H1 (cell line): Measurements from ENCODE around the gene EIF4E. TPM values are rescaled to one million over a fixed set of nuclear protein-coding genes. Genes with fewer than 3 reads are reported as not detected.

Experiments
- CTCF ChIA-PET: fragments of 300-600 bp; sonication (Branson Sonifier 250); formaldehyde crosslinking; loops from one replicate; lab custom pipeline; 2021; ENCODE audit not compliant: partially characterized antibody; lab: Charles Lee
- POLR2A ChIA-PET: fragments of 300-600 bp; sonication (Branson Sonifier 250); formaldehyde crosslinking; loops from one replicate; lab custom pipeline; 2021; ENCODE audit warnings: inconsistent platforms; ENCODE audit not compliant: partially characterized antibody; lab: Charles Lee
- DNase-seq, 2 experiments: peaks; one replicate each; pipeline versions ENCODE4 v3.0.0 to v3.0.0-alpha.2; 2010 to 2022; ENCODE audit warnings: low spot score in 2 of 2, low read depth in 1 of 2, mixed read lengths in 1 of 2
- FAIRE-seq: peaks from 2 replicates; lab custom pipeline; 2011; peaks lifted over from hg19 to GRCh38; lab: Jason Lieb, UNC
- H2AFZ ChIP-seq: 2 replicates; pipeline ENCODE4 v1.8.1; 2012; ENCODE audit warnings: low read length, inconsistent platforms
- H2AK5ac ChIP-seq: 2 replicates; pipeline ENCODE4 v1.6.1; 2013; ENCODE audit warnings: low read depth, low read length
- H2BK120ac ChIP-seq: replicated peaks from 2 replicates; pipeline ENCODE3; 2013; ENCODE audit warnings: low read depth, low read length, inconsistent platforms
- H2BK12ac ChIP-seq: 2 replicates; pipeline ENCODE4 v1.6.1; 2013; ENCODE audit warnings: low read depth, low read length
- H2BK15ac ChIP-seq: 2 replicates; pipeline ENCODE4 v1.6.1; 2013; ENCODE audit warnings: low read length
- H2BK20ac ChIP-seq: 2 replicates; pipeline ENCODE4 v1.6.1; 2013; ENCODE audit warnings: low read length
- H2BK5ac ChIP-seq: 2 replicates; pipeline ENCODE4 v1.6.1; 2013; ENCODE audit warnings: low read depth, low read length
- H3K14ac ChIP-seq: 2 replicates; pipeline ENCODE4 v1.6.1; 2013; ENCODE audit warnings: inconsistent platforms; ENCODE audit not compliant: insufficient read length
- H3K18ac ChIP-seq: 2 replicates; pipeline ENCODE4 v1.6.1; 2013; ENCODE audit warnings: low read length; ENCODE audit errors: extremely low read depth
- H3K23ac ChIP-seq: 2 replicates; pipeline ENCODE4 v1.6.1; 2013; ENCODE audit warnings: inconsistent platforms; ENCODE audit not compliant: insufficient read length
- H3K23me2 ChIP-seq: 2 replicates; pipeline ENCODE4 v1.6.1; 2013; ENCODE audit warnings: low read depth, low read length
- H3K27ac ChIP-seq: 2 replicates; pipeline ENCODE4 v1.6.1; 2011; ENCODE audit warnings: low read depth, low read length, inconsistent platforms
- H3K27me3 ChIP-seq, 4 experiments: replicated peaks in 1 of 4; 1 replicate in 1 of 4; 2 replicates in 3 of 4; pipeline versions ENCODE4 v1.6.1 to v1.8.1; 2011 to 2013; ENCODE audit warnings: low read length in 3 of 4, mild to moderate bottlenecking in 3 of 4, inconsistent platforms in 2 of 4, mixed read lengths in 2 of 4, moderate library complexity in 1 of 4; ENCODE audit not compliant: control insufficient read depth in 3 of 4, insufficient read depth in 3 of 4; ENCODE audit errors: extremely low read depth in 1 of 4
- H3K36me3 ChIP-seq, 4 experiments: 2 replicates each; pipeline versions ENCODE4 v1.6.1 to v1.8.1; 2011 to 2013; ENCODE audit warnings: mild to moderate bottlenecking in 4 of 4, low read length in 3 of 4, moderate library complexity in 2 of 4, control low read depth in 1 of 4, inconsistent platforms in 1 of 4; ENCODE audit not compliant: insufficient read depth in 4 of 4, control insufficient read depth in 2 of 4
- H3K4ac ChIP-seq: replicated peaks from 2 replicates; pipeline ENCODE3; 2013; ENCODE audit warnings: low read length, low read depth, mixed read lengths, inconsistent platforms; ENCODE audit not compliant: insufficient read length
- H3K4me1 ChIP-seq, 4 experiments: replicated peaks in 1 of 4; 1 replicate in 1 of 4; 2 replicates in 3 of 4; pipeline versions ENCODE4 v1.6.1 to v1.8.1; 2011 to 2013; ENCODE audit warnings: low read length in 3 of 4, inconsistent platforms in 2 of 4, mixed read lengths in 1 of 4; ENCODE audit not compliant: insufficient read depth in 4 of 4, control insufficient read depth in 3 of 4
- H3K4me2 ChIP-seq, 2 experiments: 2 replicates each; pipeline versions ENCODE4 v1.6.1 to v1.8.1; 2011 to 2013; ENCODE audit warnings: low read depth in 2 of 2, low read length in 2 of 2, control low read depth in 1 of 2, inconsistent platforms in 1 of 2, mild to moderate bottlenecking in 1 of 2; ENCODE audit not compliant: insufficient read depth in 1 of 2
- H3K4me3 ChIP-seq, 4 experiments: fragments of 200-600, 300-600 bp in 1 of 4; sonication (generic), shearing (Covaris generic), sonication (Bioruptor Twin) in 1 of 4; 2 replicates each; pipeline versions ENCODE4 v1.5.1 to v1.8.1; 2011 to 2016; ENCODE audit warnings: low read length in 4 of 4, low read depth in 3 of 4, control low read depth in 2 of 4, inconsistent platforms in 2 of 4, mild to moderate bottlenecking in 2 of 4, mixed read lengths in 1 of 4, moderate library complexity in 1 of 4; ENCODE audit not compliant: insufficient read depth in 2 of 4; ENCODE audit errors: extremely low read depth in 1 of 4
- H3K56ac ChIP-seq: replicated peaks from 2 replicates; pipeline ENCODE3; 2013; ENCODE audit warnings: low read depth, mild to moderate bottlenecking, mixed read lengths, low read length, inconsistent platforms; ENCODE audit not compliant: insufficient read length
- H3K79me1 ChIP-seq: 2 replicates; pipeline ENCODE4 v1.6.1; 2013; ENCODE audit warnings: low read depth, low read length, control low read depth
- H3K79me2 ChIP-seq, 2 experiments: 2 replicates each; pipeline versions ENCODE4 v1.6.1 to v1.8.1; 2012 to 2013; ENCODE audit warnings: low read length in 2 of 2, mild to moderate bottlenecking in 2 of 2, inconsistent platforms in 1 of 2; ENCODE audit not compliant: insufficient read depth in 2 of 2, control insufficient read depth in 1 of 2
- H3K9ac ChIP-seq, 4 experiments: replicated peaks in 1 of 4; 1 replicate in 1 of 4; 2 replicates in 3 of 4; pipeline versions ENCODE4 v1.6.1 to v1.8.1; 2011 to 2013; ENCODE audit warnings: low read depth in 3 of 4, low read length in 3 of 4, control low read depth in 2 of 4, mild to moderate bottlenecking in 2 of 4, moderate library complexity in 2 of 4, inconsistent platforms in 1 of 4; ENCODE audit errors: extremely low read depth in 1 of 4
- H3K9me3 ChIP-seq, 2 experiments: 2 replicates each; pipeline versions ENCODE4 v1.6.1 to v1.8.1; 2012 to 2013; ENCODE audit warnings: mild to moderate bottlenecking in 2 of 2, moderate library complexity in 2 of 2, control low read depth in 1 of 2, inconsistent platforms in 1 of 2, low read depth in 1 of 2, low read length in 1 of 2, mixed read lengths in 1 of 2; ENCODE audit not compliant: insufficient read depth in 2 of 2
- H4K20me1 ChIP-seq, 2 experiments: replicated peaks in 1 of 2; 2 replicates each; pipeline versions ENCODE3 to v1.8.1; 2011 to 2013; ENCODE audit warnings: inconsistent platforms in 2 of 2, low read length in 2 of 2, mild to moderate bottlenecking in 1 of 2; ENCODE audit not compliant: insufficient read depth in 2 of 2, control insufficient read depth in 1 of 2
- H4K5ac ChIP-seq: 2 replicates; pipeline ENCODE4 v1.6.1; 2013; ENCODE audit warnings: low read length, low read depth, mixed read lengths, inconsistent platforms; ENCODE audit not compliant: insufficient read length
- H4K8ac ChIP-seq: 2 replicates; pipeline ENCODE4 v1.8.0; 2013; ENCODE audit warnings: mild to moderate bottlenecking, moderate library complexity, low read length, inconsistent platforms; ENCODE audit not compliant: insufficient read depth; ENCODE audit errors: extremely low read depth
- H4K91ac ChIP-seq: replicated peaks from 2 replicates; pipeline ENCODE3; 2013; ENCODE audit warnings: low read length, mixed read lengths, inconsistent platforms; ENCODE audit not compliant: insufficient read length
- CHD1 ChIP-seq: IDR thresholded peaks from 2 replicates; pipeline ENCODE4 v1.6.1; 2012; ENCODE audit warnings: low read depth, low read length, improper control_type of control experiment
- FOSL1 ChIP-seq: IDR thresholded peaks from 2 replicates; pipeline ENCODE4 v1.6.1; 2011; ENCODE audit warnings: mild to moderate bottlenecking, low read depth, low read length, moderate library complexity; ENCODE audit not compliant: insufficient read depth
- JUN ChIP-seq: IDR thresholded peaks from 2 replicates; pipeline ENCODE4 v1.6.1; 2011; ENCODE audit warnings: low read depth, mild to moderate bottlenecking, improper control_type of control experiment, low read length
- SRF ChIP-seq: IDR thresholded peaks from 2 replicates; pipeline ENCODE4 v1.6.1; 2011; ENCODE audit warnings: mild to moderate bottlenecking, low read depth, low read length, moderate library complexity
- WGBS, 2 experiments: shearing (Covaris generic) in 1 of 2; methylation state at CpG; one replicate each; pipeline versions ENCODE4 v1.1.6 to v1.1.7; 2013 to 2015; ENCODE audit warnings: low lambda C conversion rate in 2 of 2, mixed read lengths in 2 of 2, inconsistent platforms in 1 of 2, low coverage in 1 of 2, missing lambda C conversion rate in 1 of 2; ENCODE audit not compliant: insufficient replicate concordance in 2 of 2, insufficient coverage in 1 of 2, insufficient read length in 1 of 2; ENCODE audit errors: extremely low coverage in 1 of 2, missing lambda C conversion rate in 1 of 2; 5-methylcytosine and 5-hydroxymethylcytosine counted together
- polyA plus RNA-seq, 7 experiments: library from polyadenylated mRNA; depleted of rRNA in 3 of 7; stranded (reverse) in 5 of 7; unstranded in 2 of 7; fragments of >200 nt in 5 of 7; fragments of 200-250 nt in 2 of 7; gene quantifications; 1 replicate in 5 of 7; 2 replicates in 1 of 7; 4 replicates in 1 of 7; pipeline versions ENCODE4 v1.2.1 to v1.2.3, GENCODE V29; 2011 to 2013; ENCODE audit warnings: missing spikeins in 2 of 7, mixed read lengths in 2 of 7
- total RNA-seq: library from RNA; stranded (reverse); fragmentation: NEBNext Ultra II Directional; extraction: Animal tissue kit (Norgen Biotek cat#: 25700); gene quantifications from 2 replicates; pipeline ENCODE4 v1.2.1, GENCODE V29; 2021

Gene EIF4E
- total and polyA plus RNA-seq, 2 of the 8 experiments (the other 6 are each of a cell fraction or from before 2014, with no cell fraction given), result 59.6 to 185 TPM

- no peaks in the 10 kb centered on the region for H3K79me2 ChIP-seq
- CTCF ChIA-PET, result interaction anchor here (1.3 kb wide), 1 partner anchor 56 kb away, joined by 3 read pairs; no protein-coding TSS in a partner anchor
- H2BK20ac ChIP-seq, result no peak overlapping the region
- H3K27me3 ChIP-seq, result no peaks in the 10 kb centered on the region
- H3K4me3 ChIP-seq, result no peak overlapping the region
- H3K9ac ChIP-seq, result no peak overlapping the region
- 88% methylated on average over 1 of the region's 1 CpG; no CpG with 5 or more reads in 1 of the 2 experiments for WGBS, 2 experiments
- H3K79me1 ChIP-seq, result no peaks in the 10 kb centered on the region
- no peaks in the 10 kb centered on the region for H3K23me2 ChIP-seq
- H3K56ac ChIP-seq, result no peak overlapping the region
- no peaks in the 10 kb centered on the region for H4K20me1 ChIP-seq
- H2BK12ac ChIP-seq, result no peak overlapping the region
- no peaks in the 10 kb centered on the region for H3K9me3 ChIP-seq
- FAIRE-seq (no peak), DNase-seq (no peak)
- H2BK120ac ChIP-seq, result no peak overlapping the region
- TF ChIP-seq CHD1, result no peak
- TF ChIP-seq SRF, result no peak
- no peak for TF ChIP-seq FOSL1
- TF ChIP-seq JUN, result no peak
- no peak overlapping the region for H4K91ac ChIP-seq
- H3K27ac ChIP-seq, result no peak overlapping the region
- H3K4me2 ChIP-seq, result no peak overlapping the region
- H3K18ac ChIP-seq, result no peak overlapping the region
- no peak overlapping the region for H2AK5ac ChIP-seq
- no peak overlapping the region for H4K8ac ChIP-seq
- H3K4ac ChIP-seq, result no peak overlapping the region
- no peak overlapping the region for H2BK15ac ChIP-seq
- H3K14ac ChIP-seq, result no peak overlapping the region
- POLR2A ChIA-PET, result interaction anchor here (1.8 kb wide), 1 partner anchor 44 kb away, joined by 5 read pairs; the partner anchor contains the start of gene METAP1
- no peak overlapping the region for H2BK5ac ChIP-seq
- H3K4me1 ChIP-seq, result no peaks in the 10 kb centered on the region
- no peak overlapping the region for H3K23ac ChIP-seq
- H2AFZ ChIP-seq, result no peak overlapping the region
- H3K36me3 ChIP-seq, result no peaks in the 10 kb centered on the region
- H4K5ac ChIP-seq, result no peak overlapping the region
These were observed 22.0 kb upstream of the EIF4E start for GRCh38 chr4:98950925-98951324.
